HepG2 (cell line): ENCODE results near the gene SLC25A48. TPM values are rescaled to one million over a fixed set of nuclear protein-coding genes. Genes with fewer than 3 reads are reported as not detected.

Source experiments
- ASH2L ChIP-seq: fragments of 300-600, 200-600 bp; sonication (generic); IDR thresholded peaks from 2 replicates; pipeline ENCODE4 v1.7.0; 2017; ENCODE audit warnings: low read depth, mild to moderate bottlenecking, moderate library complexity, mixed read lengths, low read length; ENCODE audit not compliant: insufficient read length
- ATRX ChIP-seq: sonication (generic); formaldehyde crosslinking; IDR thresholded peaks from 2 replicates; pipeline ENCODE4 v1.4.0; 2020; ENCODE audit warnings: missing genetic modification reagents, borderline replicate concordance
- GMEB2 ChIP-seq: IDR thresholded peaks from 2 replicates; pipeline ENCODE4 v1.6.1; 2016; ENCODE audit warnings: missing biosample characterization, missing genetic modification reagents, low read depth
- HNRNPL ChIP-seq: fragments of 200-400 bp; formaldehyde crosslinking; IDR thresholded peaks from 2 replicates; pipeline ENCODE4 v1.6.1; 2017; ENCODE audit warnings: mild to moderate bottlenecking, low read depth, low read length
- KDM6A ChIP-seq: IDR thresholded peaks from 2 replicates; pipeline ENCODE4 v1.6.1; 2016; ENCODE audit warnings: low read depth
- MED1 ChIP-seq: sonication (generic); formaldehyde crosslinking; IDR thresholded peaks from 2 replicates; pipeline ENCODE4 v1.4.0; 2020; ENCODE audit warnings: missing genetic modification reagents
- RCOR2 ChIP-seq: IDR thresholded peaks from 2 replicates; pipeline ENCODE4 v1.6.1; 2016; ENCODE audit warnings: missing biosample characterization, missing genetic modification reagents
- WIZ ChIP-seq: sonication (generic); formaldehyde crosslinking; IDR thresholded peaks from 2 replicates; pipeline ENCODE4 v1.5.1; 2020; ENCODE audit warnings: mild to moderate bottlenecking, missing genetic modification reagents
- ZC3H13 ChIP-seq: sonication (generic); formaldehyde crosslinking; IDR thresholded peaks from 2 replicates; pipeline ENCODE4 v1.8.1; 2023; ENCODE audit warnings: mild to moderate bottlenecking, missing genetic modification reagents, moderate library complexity
- ZNF446 ChIP-seq: sonication (generic); formaldehyde crosslinking; IDR thresholded peaks from 2 replicates; pipeline ENCODE4 v1.5.0; 2020; ENCODE audit warnings: mild to moderate bottlenecking, missing genetic modification reagents
- ZNF503 ChIP-seq: sonication (generic); formaldehyde crosslinking; IDR thresholded peaks from 2 replicates; pipeline ENCODE4 v1.4.0; 2020; ENCODE audit warnings: missing genetic modification reagents
- ZNF550 ChIP-seq: sonication (generic); formaldehyde crosslinking; IDR thresholded peaks from 2 replicates; pipeline ENCODE4 v1.4.0; 2020; ENCODE audit warnings: mild to moderate bottlenecking, missing genetic modification reagents, borderline replicate concordance
- ZNF850 ChIP-seq: sonication (generic); formaldehyde crosslinking; conservative IDR thresholded peaks from 2 replicates; pipeline ENCODE4 v1.9.0; 2021; ENCODE audit warnings: mild to moderate bottlenecking, missing genetic modification reagents
- ZXDC ChIP-seq: sonication (generic); formaldehyde crosslinking; IDR thresholded peaks from 2 replicates; pipeline ENCODE4 v1.5.0; 2020; ENCODE audit warnings: mild to moderate bottlenecking, missing genetic modification reagents
- polyA plus RNA-seq, 8 experiments: library from polyadenylated mRNA; depleted of rRNA in 3 of 8; stranded (reverse) in 7 of 8; unstranded in 1 of 8; fragments of >200 nt; fragmentation: Illumina TruSeq in 4 of 8; extraction: Trizol in 4 of 8; gene quantifications; 2 replicates each; pipeline versions ENCODE4 v1.2.1 to v1.2.3, GENCODE V29; 2011 to 2016; ENCODE audit warnings: low read depth in 4 of 8, missing spikeins in 1 of 8, mixed read lengths in 1 of 8; ENCODE audit not compliant: insufficient read depth in 1 of 8
- total RNA-seq, 5 experiments: library from RNA; depleted of rRNA; stranded (reverse); fragments of >200 nt; fragmentation: Illumina TruSeq; extraction: Trizol; gene quantifications; 2 replicates each; pipeline ENCODE4 v1.2.3, GENCODE V29; 2016; ENCODE audit warnings: low read depth in 1 of 5
- TF ChIP-seq, protein P1 (sequence below): sonication (generic); formaldehyde crosslinking; IDR thresholded peaks from 2 replicates; pipeline ENCODE4 v1.4.0; 2020; ENCODE audit warnings: missing genetic modification reagents

The SLC25A48 gene
- total and polyA plus RNA-seq, 2 of the 13 experiments (the other 11 are each of a cell fraction or from before 2014, with no cell fraction given): 0.17 to 4.5 TPM

DNA sequence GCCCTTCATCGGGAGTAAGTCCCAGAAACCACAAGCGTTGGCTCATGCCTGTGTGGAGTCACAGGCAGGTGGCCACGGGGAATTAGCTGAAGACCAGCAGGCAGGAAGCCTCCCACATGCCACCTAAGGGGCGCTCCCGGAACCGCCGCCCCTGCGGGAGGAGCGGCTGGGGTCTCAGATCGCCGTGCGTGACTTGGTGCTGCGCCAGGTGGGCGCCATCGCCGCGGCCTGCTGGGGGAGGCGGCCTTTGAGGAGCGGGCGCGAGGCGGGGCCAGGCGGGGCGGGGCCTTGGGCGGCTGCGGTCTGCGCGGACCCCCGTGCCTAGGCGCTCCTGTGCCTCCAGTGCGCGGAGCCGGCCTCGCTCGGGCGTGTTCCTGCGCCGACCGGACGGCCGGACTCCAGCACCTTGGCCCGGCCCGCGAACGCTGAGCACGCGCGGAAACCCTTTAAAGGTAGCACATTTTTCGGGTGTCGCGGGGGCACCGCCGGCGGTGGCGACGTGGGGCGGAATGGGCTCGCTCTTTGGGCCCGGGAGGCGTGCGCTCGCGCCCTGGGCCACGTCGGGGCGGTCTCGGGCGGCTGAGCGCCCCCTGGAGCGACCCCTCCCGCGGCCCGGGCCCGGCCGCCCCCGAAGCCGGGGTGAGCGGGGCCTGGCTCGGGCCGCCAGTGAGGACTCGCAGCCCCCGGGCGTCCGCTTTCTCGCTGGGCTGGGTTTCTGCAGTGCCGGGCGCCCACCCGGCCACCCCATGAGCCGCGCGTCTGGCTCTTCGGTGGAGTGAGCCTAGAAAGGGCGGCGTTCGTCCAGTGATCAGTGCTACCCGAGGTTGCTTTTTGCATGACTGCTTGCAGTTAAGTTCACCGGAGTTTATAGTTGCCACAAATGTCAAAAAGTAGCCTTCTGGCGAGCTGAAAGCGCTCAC, 95.8 kb downstream of the SLC25A48 start (continued):
- no peak for TF ChIP-seq RCOR2 (CRISPR knock-in tag)
- TF ChIP-seq GMEB2 (CRISPR knock-in tag): no peak
- no peak for TF ChIP-seq ATRX (CRISPR knock-in tag)
- no peak for TF ChIP-seq ZNF850 (CRISPR knock-in tag)
- no peak for TF ChIP-seq ZNF446 (CRISPR knock-in tag)
- no peak for TF ChIP-seq ZXDC (CRISPR knock-in tag)
- no peak for TF ChIP-seq WIZ (CRISPR knock-in tag)
- TF ChIP-seq HNRNPL: no peak
- TF ChIP-seq MED1 (CRISPR knock-in tag): peak; percentile 28; the same call in 1 of the 2 replicates
- TF ChIP-seq ZNF503 (CRISPR knock-in tag): peak; percentile 28; the same call in 1 of the 2 replicates
- no peak for TF ChIP-seq ZNF550
- peak; percentile 30 for TF ChIP-seq ASH2L
- no peak for TF ChIP-seq ZC3H13 (CRISPR knock-in tag)
- TF ChIP-seq, protein P1, sequence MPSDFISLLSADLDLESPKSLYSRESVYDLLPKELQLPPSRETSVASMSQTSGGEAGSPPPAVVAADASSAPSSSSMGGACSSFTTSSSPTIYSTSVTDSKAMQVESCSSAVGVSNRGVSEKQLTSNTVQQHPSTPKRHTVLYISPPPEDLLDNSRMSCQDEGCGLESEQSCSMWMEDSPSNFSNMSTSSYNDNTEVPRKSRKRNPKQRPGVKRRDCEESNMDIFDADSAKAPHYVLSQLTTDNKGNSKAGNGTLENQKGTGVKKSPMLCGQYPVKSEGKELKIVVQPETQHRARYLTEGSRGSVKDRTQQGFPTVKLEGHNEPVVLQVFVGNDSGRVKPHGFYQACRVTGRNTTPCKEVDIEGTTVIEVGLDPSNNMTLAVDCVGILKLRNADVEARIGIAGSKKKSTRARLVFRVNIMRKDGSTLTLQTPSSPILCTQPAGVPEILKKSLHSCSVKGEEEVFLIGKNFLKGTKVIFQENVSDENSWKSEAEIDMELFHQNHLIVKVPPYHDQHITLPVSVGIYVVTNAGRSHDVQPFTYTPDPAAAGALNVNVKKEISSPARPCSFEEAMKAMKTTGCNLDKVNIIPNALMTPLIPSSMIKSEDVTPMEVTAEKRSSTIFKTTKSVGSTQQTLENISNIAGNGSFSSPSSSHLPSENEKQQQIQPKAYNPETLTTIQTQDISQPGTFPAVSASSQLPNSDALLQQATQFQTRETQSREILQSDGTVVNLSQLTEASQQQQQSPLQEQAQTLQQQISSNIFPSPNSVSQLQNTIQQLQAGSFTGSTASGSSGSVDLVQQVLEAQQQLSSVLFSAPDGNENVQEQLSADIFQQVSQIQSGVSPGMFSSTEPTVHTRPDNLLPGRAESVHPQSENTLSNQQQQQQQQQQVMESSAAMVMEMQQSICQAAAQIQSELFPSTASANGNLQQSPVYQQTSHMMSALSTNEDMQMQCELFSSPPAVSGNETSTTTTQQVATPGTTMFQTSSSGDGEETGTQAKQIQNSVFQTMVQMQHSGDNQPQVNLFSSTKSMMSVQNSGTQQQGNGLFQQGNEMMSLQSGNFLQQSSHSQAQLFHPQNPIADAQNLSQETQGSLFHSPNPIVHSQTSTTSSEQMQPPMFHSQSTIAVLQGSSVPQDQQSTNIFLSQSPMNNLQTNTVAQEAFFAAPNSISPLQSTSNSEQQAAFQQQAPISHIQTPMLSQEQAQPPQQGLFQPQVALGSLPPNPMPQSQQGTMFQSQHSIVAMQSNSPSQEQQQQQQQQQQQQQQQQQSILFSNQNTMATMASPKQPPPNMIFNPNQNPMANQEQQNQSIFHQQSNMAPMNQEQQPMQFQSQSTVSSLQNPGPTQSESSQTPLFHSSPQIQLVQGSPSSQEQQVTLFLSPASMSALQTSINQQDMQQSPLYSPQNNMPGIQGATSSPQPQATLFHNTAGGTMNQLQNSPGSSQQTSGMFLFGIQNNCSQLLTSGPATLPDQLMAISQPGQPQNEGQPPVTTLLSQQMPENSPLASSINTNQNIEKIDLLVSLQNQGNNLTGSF (CRISPR knock-in tag): 0 out of 2 replicates have a peak, but pooled peaks have one; percentile 41
- TF ChIP-seq KDM6A (CRISPR knock-in tag): no peak
